ENCODE data around the gene LECT2. TPM values are rescaled to one million over a fixed set of nuclear protein-coding genes. Genes with fewer than 3 reads are reported as not detected.

LECT2 gene
- total RNA-seq, 2 experiments from 2014 or later, result not detected

- Mint-ChIP-seq H3K36me3 (ENCODE audit: low read depth) (no peaks in the 10 kb centered on the region), H3K27me3 (peaks cover 7% of the 10 kb centered on the region), H3K9me3 (no peaks in the 10 kb centered on the region), H3K4me1 (ENCODE audit: low read depth) (no peaks in the 10 kb centered on the region), H3K4me3 (no peak overlapping the region), H3K27ac (no peak overlapping the region)
- ATAC-seq (no peak), DNase-seq (no peak)
- TF ChIP-seq CTCF (IDR thresholded peaks at IDR 0.05), result no peak
- ChIA-PET POLR2A (no interaction called here), CTCF (no interaction called here)
- intact Hi-C loops (cut with micrococcal nuclease), result no loop called here
Measured at GRCh38 chr5:135988546-135988945, 33.8 kb upstream of the LECT2 start.

DNA sequence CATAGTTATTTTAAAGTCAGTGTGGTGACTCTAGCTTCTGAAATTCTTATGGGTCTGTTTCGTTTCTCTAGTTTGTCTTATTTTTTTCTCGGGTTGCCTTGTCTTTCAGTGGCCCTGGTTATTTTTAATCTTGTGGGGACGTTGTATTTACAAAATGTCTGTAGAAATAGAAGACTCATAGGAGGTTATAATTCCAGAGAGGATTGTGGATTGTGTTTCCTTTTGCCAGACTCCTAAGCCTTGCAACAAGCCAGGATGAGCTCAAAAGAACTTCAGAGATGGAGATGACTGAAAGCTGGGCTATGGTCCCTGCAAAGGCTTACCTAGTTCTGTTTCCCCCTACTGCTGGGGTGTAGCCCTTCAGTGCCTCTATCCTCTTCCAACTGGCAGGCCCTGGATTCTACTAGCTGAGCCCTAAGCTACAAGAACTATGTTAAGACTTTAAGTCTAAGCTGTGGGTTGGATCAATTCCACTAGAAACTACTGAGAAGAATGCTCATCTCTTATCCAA, 32.2 kb upstream of the LECT2 start:
- Mint-ChIP-seq H3K27ac (no peak overlapping the region), H3K4me1 (ENCODE audit: low read depth) (no peaks in the 10 kb centered on the region), H3K36me3 (ENCODE audit: low read depth) (no peaks in the 10 kb centered on the region), H3K4me3 (no peak overlapping the region), H3K27me3 (peaks cover 7% of the 10 kb centered on the region), H3K9me3 (no peaks in the 10 kb centered on the region)
- DNase-seq (no peak), ATAC-seq (no peak)
- ChIA-PET CTCF (interaction anchor here (0.9 to 2.0 kb wide), 4 partner anchors 9 to 94 kb away, joined by 3 to 10 read pairs (median 3); no protein-coding TSS in a partner anchor), POLR2A (no interaction called here)
- intact Hi-C loops (cut with micrococcal nuclease), result no loop called here
- no peak for TF ChIP-seq CTCF (IDR thresholded peaks at IDR 0.05)

DNA sequence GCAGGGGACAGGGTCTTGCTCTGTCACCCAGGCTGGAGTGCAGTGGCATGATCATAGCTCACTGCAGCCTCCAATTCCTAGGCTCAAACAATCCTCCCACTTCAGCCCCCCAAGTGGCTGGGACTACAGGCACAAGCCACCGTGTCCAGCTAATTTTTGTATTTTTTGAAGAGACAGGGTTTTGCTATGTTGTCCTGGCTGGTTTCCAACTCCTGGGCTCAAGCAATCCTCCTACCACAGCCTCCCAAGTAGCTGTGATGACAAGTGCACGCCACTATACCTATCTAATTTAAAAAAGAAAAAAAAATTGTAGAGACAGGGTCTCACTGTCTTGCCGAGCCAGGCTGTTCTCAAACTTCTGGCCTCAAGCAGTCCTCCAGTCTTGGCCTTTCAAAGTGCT, 31.6 kb upstream of the LECT2 start:
- DNase-seq (no peak), ATAC-seq (no peak)
- no peaks in the 10 kb centered on the region for H3K4me1 Mint-ChIP-seq (ENCODE audit: low read depth)
- H3K27me3 Mint-ChIP-seq, result peaks cover 7% of the 10 kb centered on the region
- H3K36me3 Mint-ChIP-seq (ENCODE audit: low read depth), result no peaks in the 10 kb centered on the region
- H3K4me3 Mint-ChIP-seq, result no peak overlapping the region
- H3K9me3 Mint-ChIP-seq, result no peaks in the 10 kb centered on the region
- ChIA-PET CTCF (interaction anchor here (0.9 to 2.0 kb wide), 3 partner anchors 8 to 95 kb away, joined by 3 to 10 read pairs (median 3); no protein-coding TSS in a partner anchor), POLR2A (no interaction called here)
- H3K27ac Mint-ChIP-seq, result no peak overlapping the region
- intact Hi-C loops (cut with micrococcal nuclease), result no loop called here
- TF ChIP-seq CTCF (IDR thresholded peaks at IDR 0.05), result no peak

- POLR2A ChIA-PET, result no interaction called here
- no peak for TF ChIP-seq CTCF (IDR thresholded peaks at IDR 0.05)
- Mint-ChIP-seq H3K4me3 (no peak overlapping the region), H3K4me1 (ENCODE audit: low read depth) (no peaks in the 10 kb centered on the region), H3K27me3 (peaks cover 7% of the 10 kb centered on the region), H3K27ac (no peak overlapping the region), H3K9me3 (no peaks in the 10 kb centered on the region), H3K36me3 (ENCODE audit: low read depth) (no peaks in the 10 kb centered on the region)
- DNase-seq, result no peak
- no peak for ATAC-seq
- intact Hi-C loops (cut with micrococcal nuclease), result no loop called here
- CTCF ChIA-PET, result interaction anchor here (2.0 kb wide), 1 partner anchor 8 kb away, joined by 10 read pairs; no protein-coding TSS in a partner anchor
Measured at GRCh38 chr5:135985951-135986350, 31.2 kb upstream of the LECT2 start.

DNA sequence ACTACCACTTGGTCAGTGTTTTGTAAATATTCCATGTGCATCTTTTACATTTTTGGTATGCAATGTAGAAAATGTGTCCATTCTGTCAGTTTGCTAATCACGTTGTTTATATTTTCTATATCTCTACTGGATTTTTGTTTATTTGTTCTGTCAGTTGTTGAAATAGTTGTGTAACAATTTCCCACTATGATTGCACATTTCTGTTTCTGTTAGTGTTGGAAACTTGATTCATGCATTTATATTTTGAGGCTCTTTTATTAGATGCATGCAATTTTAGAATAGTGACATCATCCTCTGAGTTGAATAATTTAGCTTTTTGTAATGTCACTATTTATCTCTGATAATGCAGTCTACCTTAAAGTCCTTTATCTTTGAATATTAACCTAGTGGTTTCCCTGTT, 25.8 kb upstream of the LECT2 start:
- ATAC-seq, result no peak
- intact Hi-C loops (cut with micrococcal nuclease), result no loop called here
- ChIA-PET POLR2A (interaction anchor here (0.6 kb wide), 1 partner anchor 204 kb away, joined by 3 read pairs; no protein-coding TSS in a partner anchor), CTCF (no interaction called here)
- no peak overlapping the region for H3K27ac Mint-ChIP-seq
- no peak overlapping the region for H3K4me3 Mint-ChIP-seq
- no peaks in the 10 kb centered on the region for H3K36me3 Mint-ChIP-seq (ENCODE audit: low read depth)
- TF ChIP-seq CTCF (IDR thresholded peaks at IDR 0.05), result no peak
- no peaks in the 10 kb centered on the region for H3K4me1 Mint-ChIP-seq (ENCODE audit: low read depth)
- H3K27me3 Mint-ChIP-seq, result peaks cover 19% of the 10 kb centered on the region
- no peak for DNase-seq
- H3K9me3 Mint-ChIP-seq, result no peaks in the 10 kb centered on the region

All from activated CD8-positive, alpha-beta T cell treated with anti-CD3 and anti-CD28 coated beads for 36 hours (primary cell).